NOMO-1 treated with DMSO at 0.1 percent for 48 hours (cell line): ENCODE results near the gene PBX2.
"Not testable (repeated sequence)": the region's sequence is repeated elsewhere in the genome, so short reads cannot be mapped to it uniquely, and the experiment has no call there.

Source experiments
- DNase-seq: peaks from one replicate; lab custom pipeline; 2025; ENCODE audit not compliant: unreplicated experiment; lab: John Stamatoyannopoulos, UW

PBX2 gene

DNA sequence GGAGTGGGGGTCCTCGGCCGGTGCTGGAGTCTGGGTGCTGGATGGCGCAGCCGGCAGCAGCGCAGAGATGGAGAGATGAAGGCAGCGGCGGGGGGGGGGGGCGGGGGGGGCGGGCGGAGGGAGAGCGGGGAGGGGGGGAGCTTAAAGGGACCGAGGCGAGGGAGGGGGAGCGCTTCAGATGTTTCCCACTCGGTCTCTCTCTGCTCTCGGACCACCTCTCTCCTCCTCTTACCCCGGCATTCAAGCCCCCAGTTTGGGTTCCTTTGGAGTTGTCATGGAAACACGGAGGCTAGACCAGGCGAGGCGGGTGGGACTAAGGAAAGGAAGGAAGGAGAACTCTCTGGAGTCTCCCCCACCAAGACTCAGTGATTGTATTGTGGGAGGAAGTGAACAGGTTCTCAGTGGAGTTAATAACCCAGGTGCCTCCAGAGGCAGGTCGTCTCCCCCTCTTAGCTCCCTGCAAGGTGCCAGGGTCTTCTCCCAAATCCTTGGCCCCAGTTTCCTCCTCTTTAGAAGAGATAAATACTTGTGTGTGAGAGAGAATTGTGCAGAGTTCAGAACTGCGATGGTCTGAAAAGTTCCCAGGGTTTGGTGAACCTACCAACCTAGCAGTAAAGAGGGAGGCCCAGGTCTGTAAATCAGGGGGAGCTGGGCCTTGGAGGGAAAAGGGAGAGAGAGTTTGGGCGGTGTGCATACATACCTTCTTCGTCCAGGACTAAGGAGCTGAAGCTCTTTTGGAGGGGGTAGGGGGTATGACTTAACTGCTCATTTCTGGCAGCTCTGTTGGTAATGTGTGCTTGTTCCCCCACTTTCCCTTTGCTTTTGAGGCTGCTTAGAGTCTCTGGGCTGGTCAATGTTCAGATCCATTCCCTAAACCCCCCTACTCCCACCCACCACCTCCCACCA is 37.9 kb downstream of the PBX2 start, which contains the start of gene PRRT1:
Gene PRRT1, minus strand, starts transcription at position 77 of the 906 bp plus-strand sequence. CDS start 112 bp downstream, outside the sequence.
- no peak for DNase-seq

DNA sequence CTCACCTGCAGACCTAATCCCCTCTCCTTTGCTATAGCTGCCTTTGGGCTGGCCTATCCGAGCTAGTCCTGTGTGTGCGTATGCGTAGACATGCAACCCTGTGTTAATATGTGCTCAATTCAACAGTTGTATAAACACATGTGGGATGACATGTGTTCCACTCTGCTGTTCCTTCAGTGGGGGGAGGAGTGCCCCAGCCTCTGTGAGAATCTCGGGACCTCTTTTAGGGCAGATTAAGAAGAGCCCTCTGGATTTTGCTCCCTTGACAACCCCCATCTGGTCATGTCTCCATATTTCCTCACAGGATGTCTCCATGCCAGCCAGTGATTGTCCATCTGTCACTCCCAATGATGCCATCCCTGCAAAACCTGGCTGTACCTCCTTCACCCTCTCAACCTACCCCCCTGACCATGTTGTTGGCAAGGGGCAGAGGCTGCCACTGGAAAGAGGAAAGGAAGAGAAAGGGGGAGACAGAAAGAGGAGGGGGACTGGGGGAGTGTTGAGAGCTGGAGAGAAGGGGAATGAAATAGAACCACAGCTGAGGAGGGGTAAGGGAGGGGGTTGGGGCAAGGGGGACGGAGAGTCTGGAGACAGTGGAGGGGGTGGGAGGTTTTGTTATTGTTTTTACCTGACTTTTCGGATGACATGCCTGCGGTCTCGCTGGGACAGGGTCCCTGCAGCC is 38.7 kb downstream of the PBX2 start:
- no peak for DNase-seq

DNA sequence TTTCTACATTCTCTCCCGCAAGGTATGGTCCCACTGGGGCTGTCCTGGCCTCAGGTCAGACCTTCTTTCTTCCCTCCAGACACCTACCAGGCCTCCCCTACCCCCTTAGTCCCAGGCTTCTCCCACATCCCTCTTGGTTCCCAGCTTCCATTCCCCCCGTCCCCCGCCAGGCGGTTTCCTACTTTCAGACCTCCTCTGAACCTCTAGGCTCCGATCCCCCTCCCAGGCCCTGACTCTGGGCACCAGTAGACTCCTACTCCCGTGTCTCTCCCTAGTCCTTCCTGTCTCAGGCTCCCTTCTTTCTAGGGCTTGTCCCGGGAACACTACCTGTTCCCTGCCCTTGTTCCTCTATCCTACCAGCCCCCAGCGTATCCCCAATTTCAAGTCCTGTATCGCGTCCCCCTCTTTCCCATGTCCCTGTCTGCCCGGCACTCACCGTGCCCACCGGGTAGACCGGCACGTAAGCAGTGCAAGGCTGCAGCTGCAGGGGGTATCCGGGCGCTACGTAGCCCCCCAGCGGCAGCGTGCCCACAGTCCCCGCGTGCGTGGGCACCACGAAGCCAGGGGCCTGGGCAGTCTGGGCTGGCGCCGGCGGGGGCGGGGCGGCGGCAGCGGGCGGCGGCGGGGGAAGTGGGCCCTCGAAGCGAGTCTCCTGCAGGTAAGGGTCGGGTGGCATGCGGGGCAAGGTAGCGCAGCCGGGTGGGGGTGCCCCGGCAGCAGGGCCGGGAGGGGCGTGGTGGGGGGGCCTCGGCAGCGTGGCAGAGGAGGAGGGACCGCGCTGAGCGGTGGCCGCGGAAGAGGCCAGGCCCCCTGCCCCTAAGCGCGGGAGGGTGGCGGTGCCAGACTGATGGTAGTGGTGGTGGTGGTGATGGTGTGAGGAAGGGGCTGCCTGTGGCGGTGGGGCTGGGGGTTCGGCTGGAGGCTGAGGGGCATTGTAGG is 39.8 kb downstream of the PBX2 start:
- DNase-seq, result no peak

DNA sequence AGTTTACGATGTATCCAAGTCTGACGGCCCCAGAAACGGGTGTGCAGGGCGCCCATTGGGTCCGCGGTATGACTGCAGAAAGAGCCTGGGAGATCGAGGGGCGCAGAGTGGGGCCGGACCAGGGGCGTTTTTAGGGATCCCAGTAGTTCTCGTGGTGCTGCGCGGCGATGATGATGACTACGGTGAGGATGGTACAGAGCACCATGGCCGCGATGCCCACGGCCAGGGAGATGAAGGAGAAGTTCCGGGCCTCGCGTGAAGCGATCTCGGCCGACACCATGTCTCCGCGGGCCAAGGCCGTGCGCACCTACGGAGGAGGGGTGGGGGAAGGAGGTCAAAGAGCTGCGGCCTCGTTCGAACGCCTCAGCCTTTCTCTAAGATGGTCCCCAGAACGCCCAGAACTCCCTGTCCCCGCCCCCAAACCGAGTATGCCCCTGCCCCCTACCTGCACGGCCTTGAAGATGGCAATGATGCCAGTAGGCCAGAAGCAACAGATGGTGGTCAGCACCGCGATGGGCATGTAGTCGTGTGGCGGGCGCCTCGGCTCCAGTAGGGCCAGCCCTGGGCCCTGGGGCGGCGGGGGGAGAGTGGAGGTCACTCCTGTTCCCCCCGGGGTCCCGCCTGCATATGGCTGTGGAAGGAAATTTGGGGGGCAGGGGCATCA is 40.8 kb downstream of the PBX2 start:
- DNase-seq, result no peak

DNA sequence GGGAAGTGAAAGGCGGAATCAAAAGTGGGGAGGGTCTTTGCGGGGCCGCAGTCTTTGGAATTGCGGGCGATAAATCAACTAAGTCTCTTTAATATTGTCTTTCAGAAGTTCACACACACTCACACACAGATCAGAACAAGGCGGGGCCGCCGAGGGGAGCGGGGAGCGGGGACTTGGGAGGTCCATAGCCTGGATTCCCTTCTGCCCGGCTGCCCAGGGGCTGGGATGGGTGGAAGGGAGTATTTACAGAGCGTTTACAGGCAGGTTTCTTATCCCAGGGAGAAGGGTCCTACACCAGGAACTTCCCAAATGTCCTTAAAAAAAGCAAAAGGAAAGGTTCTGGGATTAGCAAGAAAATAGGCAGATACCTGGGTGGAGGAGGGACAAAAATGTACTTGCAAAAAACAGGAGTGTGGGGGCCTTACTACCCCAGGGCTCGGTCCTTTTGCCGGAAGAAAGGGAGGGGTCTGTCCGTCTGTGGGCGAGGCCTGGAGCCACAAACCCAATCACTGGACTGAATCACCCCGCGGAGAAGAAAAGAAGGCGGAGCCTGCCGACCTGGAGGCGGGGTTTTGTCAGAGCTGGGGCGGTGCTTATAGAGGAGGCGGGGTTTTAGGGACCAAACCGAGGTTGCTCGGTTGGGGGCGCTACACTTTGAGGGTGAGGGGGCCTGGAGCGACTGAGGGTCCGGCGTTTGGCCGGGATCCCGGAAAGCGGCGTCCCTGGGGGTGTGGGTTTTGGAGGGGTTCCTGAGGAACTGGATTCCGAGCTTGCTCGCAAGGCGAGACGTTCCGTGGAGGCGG is 41.5 kb downstream of the PBX2 start:
- DNase-seq, result no peak

DNA sequence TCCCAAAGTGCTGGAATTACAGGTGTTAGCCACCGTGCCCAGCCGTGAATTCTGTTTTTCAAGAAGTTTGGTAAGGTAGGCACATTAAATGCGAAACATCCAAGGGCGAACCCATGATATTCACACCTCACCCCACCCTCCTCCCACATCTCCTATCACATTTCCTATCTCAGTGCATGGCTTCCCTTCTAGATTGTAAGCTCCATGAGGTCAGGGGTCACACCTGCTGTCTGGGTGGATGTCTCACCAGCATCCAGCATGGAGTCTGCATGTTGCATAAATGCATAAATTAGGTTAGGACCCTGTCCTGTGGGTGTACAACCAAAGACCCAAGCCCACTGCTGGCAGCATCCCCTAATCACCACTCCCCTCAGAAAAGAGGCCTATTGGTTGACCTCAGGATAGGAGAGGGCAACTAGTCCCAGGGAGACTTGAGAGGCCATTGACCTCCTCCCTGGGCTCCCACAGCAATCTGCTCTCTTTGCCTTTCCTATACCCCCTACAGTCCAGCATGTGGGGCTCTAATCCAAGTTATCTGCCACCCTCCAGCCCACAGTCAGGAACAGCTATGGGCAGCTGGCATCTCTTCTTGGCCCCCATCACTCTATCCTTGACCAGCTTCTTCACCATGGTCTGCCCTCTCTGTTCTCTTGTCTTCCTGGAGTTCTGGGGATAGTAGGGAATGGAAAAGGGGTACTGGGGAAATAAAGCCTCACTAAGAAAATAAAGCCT is 42.4 kb downstream of the PBX2 start:
- DNase-seq, result no peak

DNA sequence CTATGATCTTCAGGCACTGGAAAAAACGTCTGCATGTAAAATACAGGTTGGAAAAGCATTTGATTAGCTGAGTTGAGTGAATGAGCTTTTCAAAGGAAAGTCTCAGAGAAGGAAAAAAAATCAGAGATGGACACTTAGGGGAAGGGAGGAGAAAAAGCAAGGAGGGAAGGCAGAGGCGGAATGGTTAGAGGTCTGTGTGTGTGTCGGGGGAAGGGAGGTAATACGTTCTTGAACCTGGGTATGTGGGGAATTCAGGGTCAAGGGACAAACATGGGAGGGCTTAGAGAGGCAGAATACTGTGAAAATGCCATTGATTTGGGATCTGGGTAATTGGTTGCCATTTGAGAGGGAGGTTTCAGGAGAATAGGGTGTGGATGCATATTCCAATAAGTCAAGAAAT is 43.3 kb downstream of the PBX2 start:
- DNase-seq, result no peak

DNA sequence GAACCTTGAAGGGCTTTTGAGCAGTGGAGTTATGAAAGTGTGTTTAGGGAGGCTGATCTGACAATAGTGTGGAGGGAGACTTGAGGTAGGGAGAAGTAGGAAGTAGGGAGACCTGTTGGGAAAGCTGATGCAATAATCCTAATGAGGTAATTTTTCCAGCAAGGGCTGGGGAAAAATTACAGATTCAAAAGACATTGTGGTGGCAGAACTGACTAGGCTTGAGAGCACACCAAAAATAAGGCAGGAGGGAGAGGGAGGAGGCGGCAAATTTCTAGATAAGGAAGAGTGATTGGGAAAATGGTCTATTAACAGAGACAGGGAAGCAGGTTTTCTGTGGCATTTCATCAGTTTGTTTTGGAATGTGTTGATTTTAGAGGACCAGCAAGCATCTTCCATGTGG is 43.7 kb downstream of the PBX2 start:
- no peak for DNase-seq

DNA sequence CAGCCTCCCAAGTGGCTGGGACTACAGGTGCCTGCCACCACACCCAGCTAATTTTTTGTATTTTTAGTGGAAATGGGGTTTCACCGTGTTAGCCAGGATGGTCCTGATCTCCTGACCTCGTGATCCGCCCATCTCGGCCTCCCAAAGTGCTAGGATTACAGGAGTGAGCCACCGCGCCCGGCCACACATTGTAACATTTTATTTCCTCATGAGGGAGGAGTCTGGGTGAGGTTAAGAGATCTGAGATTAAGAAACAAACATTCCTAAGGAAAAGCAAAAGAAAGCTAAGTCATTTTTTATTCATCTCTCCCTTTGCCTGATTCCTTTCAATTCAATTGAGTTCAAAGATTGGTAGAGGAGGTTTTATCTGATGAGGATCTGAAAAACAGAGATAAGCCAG is 45.8 kb downstream of the PBX2 start:
- not testable (repeated sequence) for DNase-seq

DNA sequence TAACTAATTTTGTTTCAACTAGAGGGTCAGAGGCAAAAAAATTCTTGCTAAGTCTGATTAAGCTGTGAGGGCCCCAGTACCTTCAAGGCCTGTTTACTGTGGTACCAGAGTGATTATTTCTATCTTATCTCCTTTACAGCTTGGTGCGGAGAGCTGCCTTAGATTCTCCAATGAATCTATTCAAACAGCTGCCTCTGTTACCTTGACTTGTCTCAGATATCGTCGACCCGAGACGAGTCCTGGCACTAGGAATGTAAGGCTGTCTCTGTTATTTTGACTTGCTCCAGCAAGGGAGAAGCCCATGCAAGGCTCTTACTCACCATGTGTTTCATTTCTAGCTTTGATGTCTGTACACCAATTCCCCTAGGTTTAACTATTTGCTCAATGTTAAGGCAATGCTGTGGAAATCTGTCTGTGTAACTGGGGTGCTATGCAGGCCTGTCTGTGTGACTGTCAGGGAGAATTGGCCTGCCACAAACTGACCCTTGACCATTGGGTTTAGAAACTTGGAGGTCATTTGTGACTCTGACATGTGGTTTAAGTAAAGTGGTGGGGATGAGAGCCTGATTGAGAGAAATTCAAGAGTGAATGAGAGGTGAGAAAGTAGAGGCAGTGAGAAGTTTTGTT is 49.5 kb downstream of the PBX2 start:
- DNase-seq, result no peak

DNA sequence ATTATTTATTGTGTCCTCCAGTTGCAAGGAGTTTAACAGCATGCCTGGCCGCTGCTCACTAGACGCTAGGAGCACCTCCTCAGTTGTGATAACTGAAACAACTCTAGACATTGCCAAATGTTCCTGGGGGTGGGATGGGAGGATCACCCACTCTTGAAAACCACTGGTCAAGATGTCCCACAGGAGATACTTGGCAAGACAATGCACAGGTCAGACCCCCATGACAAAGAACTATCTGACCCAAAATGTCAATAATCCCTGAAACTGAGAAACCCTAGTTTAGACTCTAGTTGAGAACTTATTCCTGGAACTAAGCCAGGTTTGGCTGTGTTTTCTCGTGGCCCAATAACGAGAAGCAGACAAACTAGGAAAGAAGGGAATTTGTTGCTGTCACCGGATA is 50.4 kb downstream of the PBX2 start:
- DNase-seq, result no peak

DNA sequence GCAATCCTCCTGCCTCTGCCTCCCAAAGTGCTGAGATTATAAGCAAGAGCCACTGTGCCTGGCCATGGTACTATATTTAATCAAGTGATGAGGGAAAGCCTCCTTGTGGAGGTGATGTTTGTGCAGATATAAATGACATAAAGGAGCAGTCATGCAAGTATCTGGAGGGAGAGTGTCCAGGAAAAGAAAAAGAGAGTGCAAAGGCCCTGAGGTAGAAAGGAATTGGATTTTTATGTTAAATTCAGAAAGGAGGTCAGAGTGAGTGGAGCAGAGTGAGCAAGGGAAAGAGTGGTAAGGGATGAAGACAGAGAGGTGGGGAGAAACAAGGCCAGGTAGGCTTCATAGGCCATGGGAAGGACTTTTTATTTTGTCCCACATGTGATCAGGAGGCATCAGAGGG is 52.5 kb downstream of the PBX2 start:
- DNase-seq, result no peak
